HCT116 (cell line): Measurements from ENCODE around the gene ANKLE2. TPM values are rescaled to one million over a fixed set of nuclear protein-coding genes. Genes with fewer than 3 reads are reported as not detected.

ENCODE experiments used
- ATAC-seq: fragments of 200-7000 bp; cut with Tn5 transposase; 2 replicates; pipeline ENCODE4 v1.9.1; 2020; ENCODE audit warnings: mild to moderate bottlenecking, moderate library complexity
- BruUV-seq: library from RNA; stranded (reverse); fragments of 400-500 nt; replicated peaks from 2 replicates; lab custom pipeline; 2021; lab: Mats Ljungman, UMichigan
- CTCF ChIA-PET: fragments of 300-600 bp; sonication (Branson Sonifier 250); formaldehyde crosslinking; loops from one replicate; lab custom pipeline; 2021; ENCODE audit warnings: antibody characterized with exemption; lab: Charles Lee
- POLR2A ChIA-PET: fragments of 300-600, 350-600 bp; sonication (Branson Sonifier 250); formaldehyde crosslinking; loops from one replicate; lab custom pipeline; 2021; ENCODE audit warnings: antibody characterized with exemption; lab: Charles Lee
- RAD21 ChIA-PET, 2 experiments: fragments of 300-600 bp; sonication (Branson Sonifier 250); formaldehyde crosslinking; loops; one replicate each; lab custom pipeline; 2023; ENCODE audit warnings: low total read pairs in 2 of 2; ENCODE audit not compliant: uncharacterized antibody in 2 of 2, unreplicated experiment in 2 of 2, low non-redundant PET in 1 of 2; lab: Charles Lee
- DNase-seq: peaks from one replicate; pipeline ENCODE4 v3.0.0-alpha.2; 2010; ENCODE audit warnings: low read depth, low spot score
- H2AFZ ChIP-seq: fragments of 200-600 bp; shearing (Covaris generic), sonication (generic); 2 replicates; pipeline ENCODE4 v1.6.1; 2017; ENCODE audit warnings: low read depth, mixed run types, mixed read lengths, antibody characterized with exemption, low read length; ENCODE audit not compliant: poor library complexity, severe bottlenecking
- H3K27ac ChIP-seq: 2 replicates; pipeline ENCODE4 v1.5.1; 2012; ENCODE audit warnings: low read depth, low read length
- H3K27me3 ChIP-seq: fragments of 200-600 bp; sonication (generic); 2 replicates; pipeline ENCODE4 v1.6.1; 2016; ENCODE audit warnings: mixed run types, low read length, mixed read lengths; ENCODE audit not compliant: insufficient read depth
- H3K36me3 ChIP-seq, 2 experiments: fragments of 200-500 bp in 1 of 2; fragments of 200-600 bp in 1 of 2; sonication (Bioruptor generic) in 1 of 2; sonication (generic) in 1 of 2; 2 replicates each; pipeline versions ENCODE4 v1.5.1 to v1.6.1; 2014 to 2016; ENCODE audit warnings: low read length in 2 of 2, inconsistent platforms in 1 of 2, mixed read lengths in 1 of 2, mixed run types in 1 of 2; ENCODE audit not compliant: insufficient read depth in 2 of 2, control insufficient read depth in 1 of 2
- H3K4me1 ChIP-seq, 2 experiments: fragments of 200-600 bp in 1 of 2; sonication (generic) in 1 of 2; 2 replicates each; pipeline versions ENCODE4 v1.5.1 to v1.6.1; 2012 to 2017; ENCODE audit warnings: low read length in 2 of 2, inconsistent platforms in 1 of 2, mild to moderate bottlenecking in 1 of 2, mixed read lengths in 1 of 2, mixed run types in 1 of 2, moderate library complexity in 1 of 2; ENCODE audit not compliant: insufficient read depth in 2 of 2, control insufficient read depth in 1 of 2
- H3K4me2 ChIP-seq: fragments of 200-600 bp; sonication (generic); 2 replicates; pipeline ENCODE4 v1.6.1; 2017; ENCODE audit warnings: mixed run types, low read length, mixed read lengths
- H3K4me3 ChIP-seq, 2 experiments: fragments of 200-600 bp in 1 of 2; sonication (generic) in 1 of 2; replicated peaks in 1 of 2; 2 replicates each; pipeline ENCODE4 v1.5.1; 2011 to 2016; ENCODE audit warnings: low read length in 2 of 2, control low read depth in 1 of 2, low read depth in 1 of 2, mild to moderate bottlenecking in 1 of 2, mixed read lengths in 1 of 2, mixed run types in 1 of 2
- H3K79me2 ChIP-seq: fragments of 200-600 bp; sonication (generic); 2 replicates; pipeline ENCODE4 v1.6.1; 2017; ENCODE audit warnings: mild to moderate bottlenecking, mixed run types, low read length, moderate library complexity, mixed read lengths; ENCODE audit not compliant: insufficient read depth
- H3K9ac ChIP-seq: fragments of 200-600 bp; sonication (generic); 2 replicates; pipeline ENCODE4 v1.6.1; 2016; ENCODE audit warnings: low read length, mixed read lengths
- H3K9me2 ChIP-seq: fragments of 200-600 bp; sonication (generic), shearing (Covaris generic); 2 replicates; pipeline ENCODE4 v1.6.1; 2017; ENCODE audit warnings: mixed run types, mild to moderate bottlenecking, moderate library complexity; ENCODE audit not compliant: insufficient read depth
- H3K9me3 ChIP-seq, 2 experiments: fragments of 200-500 bp in 1 of 2; fragments of 200-600 bp in 1 of 2; sonication (Bioruptor generic) in 1 of 2; sonication (generic) in 1 of 2; 2 replicates each; pipeline ENCODE4 v1.6.1; 2014 to 2017; ENCODE audit warnings: low read length in 2 of 2, mixed read lengths in 2 of 2, inconsistent platforms in 1 of 2, low read depth in 1 of 2, mild to moderate bottlenecking in 1 of 2, mixed run types in 1 of 2, moderate library complexity in 1 of 2; ENCODE audit not compliant: control insufficient read depth in 1 of 2, insufficient read depth in 1 of 2
- H4K20me1 ChIP-seq: fragments of 200-600 bp; sonication (generic), shearing (Covaris generic); 2 replicates; pipeline ENCODE4 v1.6.1; 2017; ENCODE audit warnings: mixed run types, mild to moderate bottlenecking, moderate library complexity; ENCODE audit not compliant: insufficient read depth
- ATF3 ChIP-seq: IDR thresholded peaks from 2 replicates; pipeline ENCODE4 v1.6.1; 2012
- CEBPB ChIP-seq: IDR thresholded peaks from 2 replicates; pipeline ENCODE4 v1.6.1; 2012; ENCODE audit warnings: low read depth
- EGR1 ChIP-seq: IDR thresholded peaks from 2 replicates; pipeline ENCODE4 v1.6.1; 2012; ENCODE audit warnings: low read depth
- EZH2 ChIP-seq: fragments of 200-600 bp; sonication (generic); IDR thresholded peaks from 2 replicates; pipeline ENCODE4 v1.6.1; 2017; ENCODE audit warnings: antibody characterized with exemption, mixed run types
- EZH2phosphoT487 ChIP-seq: fragments of 200-600 bp; IDR thresholded peaks from 2 replicates; pipeline ENCODE4 v1.6.1; 2018; ENCODE audit warnings: antibody characterized with exemption, borderline replicate concordance
- FOSL1 ChIP-seq: IDR thresholded peaks from 2 replicates; pipeline ENCODE4 v1.6.1; 2012; ENCODE audit warnings: low read depth
- JUND ChIP-seq: IDR thresholded peaks from 2 replicates; pipeline ENCODE4 v1.6.1; 2012
- MAX ChIP-seq: IDR thresholded peaks from 2 replicates; pipeline ENCODE4 v1.6.1; 2012
- POLR2A ChIP-seq: IDR thresholded peaks from 2 replicates; pipeline ENCODE4 v1.7.0; 2011; ENCODE audit warnings: borderline replicate concordance; ENCODE audit not compliant: insufficient read depth, insufficient read length; ENCODE audit errors: extremely low read depth
- POLR2AphosphoS5 ChIP-seq: IDR thresholded peaks from 2 replicates; pipeline ENCODE4 v1.6.1; 2011; ENCODE audit warnings: mild to moderate bottlenecking, low read depth, low read length, moderate library complexity
- RAD21 ChIP-seq: IDR thresholded peaks from 2 replicates; pipeline ENCODE4 v1.6.1; 2012; ENCODE audit warnings: low read depth, mild to moderate bottlenecking
- REST ChIP-seq: IDR thresholded peaks from 2 replicates; pipeline ENCODE4 v1.6.1; 2012; ENCODE audit warnings: low read depth
- SIN3A ChIP-seq: IDR thresholded peaks from 2 replicates; pipeline ENCODE4 v1.6.1; 2012; ENCODE audit warnings: low read depth
- SP1 ChIP-seq: IDR thresholded peaks from 2 replicates; pipeline ENCODE4 v1.6.1; 2012; ENCODE audit warnings: low read depth
- SRF ChIP-seq: IDR thresholded peaks from 2 replicates; pipeline ENCODE4 v1.6.1; 2012; ENCODE audit warnings: low read depth
- TCF7L2 ChIP-seq: IDR thresholded peaks from 2 replicates; pipeline ENCODE4 v1.7.0; 2011; ENCODE audit warnings: borderline replicate concordance, inconsistent platforms; ENCODE audit not compliant: insufficient read depth, insufficient read length; ENCODE audit errors: extremely low read depth
- ZFX ChIP-seq: fragments of 450-650 bp; IDR thresholded peaks from 2 replicates; pipeline ENCODE4 v1.6.1; 2017
- ZNF274 ChIP-seq: fragments of 200-500 bp; sonication (Bioruptor generic); IDR thresholded peaks from 2 replicates; pipeline ENCODE4 v1.6.1; 2014; ENCODE audit warnings: mild to moderate bottlenecking, low read depth, low read length, inconsistent platforms
- intact Hi-C: fragments of 100-400 bp; cut with micrococcal nuclease; formaldehyde crosslinking; loops from 2 replicates; pipeline ENCODE4 v1.10.0; 2022
- total RNA-seq: library from RNA; stranded (reverse); gene quantifications from one replicate; pipeline ENCODE4 v1.2.1, GENCODE V29; 2021; ENCODE audit not compliant: unreplicated experiment
- TF ChIP-seq, protein P1 (sequence below), 3 experiments: fragments of 200-600 bp in 1 of 3; sonication (generic) in 1 of 3; IDR thresholded peaks in 2 of 3; conservative IDR thresholded peaks in 1 of 3; 2 replicates each; pipeline ENCODE4 v1.5.1; 2012 to 2017; ENCODE audit warnings: low read depth in 2 of 3, low read length in 2 of 3, antibody characterized with exemption in 1 of 3, borderline replicate concordance in 1 of 3, control low read depth in 1 of 3, mild to moderate bottlenecking in 1 of 3, mixed read lengths in 1 of 3, mixed run types in 1 of 3, moderate library complexity in 1 of 3; ENCODE audit not compliant: insufficient read depth in 1 of 3
- TF ChIP-seq, protein P2 (sequence below): IDR thresholded peaks from 2 replicates; pipeline ENCODE4 v1.6.1; 2011; ENCODE audit warnings: mild to moderate bottlenecking, low read length, moderate library complexity; ENCODE audit not compliant: insufficient replicate concordance; ENCODE audit errors: extremely low read depth

The ANKLE2 gene
- total RNA-seq, 1 experiment from 2014 or later = 68.8 TPM

DNA sequence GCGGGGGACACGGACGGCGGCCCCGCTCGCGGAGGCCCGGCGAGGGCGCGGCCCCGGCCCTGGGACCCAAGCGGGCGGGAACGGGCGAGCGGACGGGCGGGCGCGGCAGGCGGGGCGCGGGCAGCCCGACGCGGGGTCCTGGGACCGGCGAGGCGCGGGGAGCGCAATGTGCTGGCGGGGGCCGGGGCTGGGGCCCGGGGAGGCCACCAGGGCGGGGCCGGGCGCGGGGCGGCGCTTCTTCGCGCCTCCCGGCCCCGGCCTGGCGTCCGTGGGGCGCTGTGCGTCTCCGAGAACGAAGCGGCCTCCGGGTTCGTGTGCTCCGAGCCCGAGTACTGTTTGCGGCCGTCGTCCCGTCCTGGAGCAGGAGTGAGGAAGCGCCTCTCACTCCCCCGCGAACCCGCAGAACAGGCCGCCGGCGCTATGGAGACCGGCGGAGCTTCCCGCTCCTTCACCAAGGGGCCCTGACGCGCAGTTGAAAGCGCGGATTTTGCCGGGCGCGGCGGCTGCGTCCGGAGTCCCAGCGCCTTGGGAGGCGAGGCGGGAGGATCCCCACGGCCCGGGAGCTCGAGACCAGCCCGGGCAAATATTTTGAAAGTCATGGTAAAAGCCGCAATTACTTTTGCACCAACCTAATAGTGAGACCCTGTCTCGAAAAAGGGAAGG, 420 bp upstream of the ANKLE2 start:
- intact Hi-C loops = loop anchor here (10.0 kb wide), 1 partner anchor 63 kb away; the partner anchor contains the start of gene GOLGA3
- Histone ChIP-seq H3K4me2 (peak overlapping the region; percentile 94), H3K4me1 (peaks cover 8 to 13% of the 10 kb centered on the region in 2 experiments), H2AFZ (no peak overlapping the region), H3K9ac (peak overlapping the region; percentile 90), H4K20me1 (peaks cover 6% of the 10 kb centered on the region; the same call in 1 of the 2 replicates), H3K9me3 (no peaks in the 10 kb centered on the region), H3K4me3 (peak overlapping the region; percentile 66 to 88), H3K9me2 (no peaks in the 10 kb centered on the region), H3K27ac (peak overlapping the region; percentile 99), H3K36me3 (peaks cover 0 to 16% of the 10 kb centered on the region in 2 experiments; a peak in 1 of 4 replicates), H3K79me2 (peaks cover 48% of the 10 kb centered on the region), H3K27me3 (no peaks in the 10 kb centered on the region)
- ATAC-seq = peak; percentile 94
- CTCF ChIA-PET = no interaction called here
- RAD21 ChIA-PET = no interaction called here
- BruUV-seq = no TSS peak
- peak; percentile 48 for DNase-seq
- POLR2A ChIA-PET = interaction anchor here (0.7 kb wide), 1 partner anchor 31 kb away, joined by 3 read pairs; no protein-coding TSS in a partner anchor
- no peak for TF ChIP-seq EZH2
- TF ChIP-seq RAD21 = no peak
- no peak for TF ChIP-seq SRF
- peak; percentile 86 for TF ChIP-seq POLR2AphosphoS5
- peak; percentile 72 for TF ChIP-seq POLR2A
- TF ChIP-seq ZNF274 = no peak
- TF ChIP-seq SIN3A = peak; percentile 46; the same call in 1 of the 2 replicates
- TF ChIP-seq SP1 = no peak
- no peak for TF ChIP-seq CEBPB
- no peak for TF ChIP-seq REST
- TF ChIP-seq FOSL1 = no peak
- no peak for TF ChIP-seq TCF7L2
- no peak for TF ChIP-seq EGR1
- no peak; the same call in 1 of the 2 replicates for TF ChIP-seq ZFX
- no peak for TF ChIP-seq JUND
- TF ChIP-seq, protein P1, sequence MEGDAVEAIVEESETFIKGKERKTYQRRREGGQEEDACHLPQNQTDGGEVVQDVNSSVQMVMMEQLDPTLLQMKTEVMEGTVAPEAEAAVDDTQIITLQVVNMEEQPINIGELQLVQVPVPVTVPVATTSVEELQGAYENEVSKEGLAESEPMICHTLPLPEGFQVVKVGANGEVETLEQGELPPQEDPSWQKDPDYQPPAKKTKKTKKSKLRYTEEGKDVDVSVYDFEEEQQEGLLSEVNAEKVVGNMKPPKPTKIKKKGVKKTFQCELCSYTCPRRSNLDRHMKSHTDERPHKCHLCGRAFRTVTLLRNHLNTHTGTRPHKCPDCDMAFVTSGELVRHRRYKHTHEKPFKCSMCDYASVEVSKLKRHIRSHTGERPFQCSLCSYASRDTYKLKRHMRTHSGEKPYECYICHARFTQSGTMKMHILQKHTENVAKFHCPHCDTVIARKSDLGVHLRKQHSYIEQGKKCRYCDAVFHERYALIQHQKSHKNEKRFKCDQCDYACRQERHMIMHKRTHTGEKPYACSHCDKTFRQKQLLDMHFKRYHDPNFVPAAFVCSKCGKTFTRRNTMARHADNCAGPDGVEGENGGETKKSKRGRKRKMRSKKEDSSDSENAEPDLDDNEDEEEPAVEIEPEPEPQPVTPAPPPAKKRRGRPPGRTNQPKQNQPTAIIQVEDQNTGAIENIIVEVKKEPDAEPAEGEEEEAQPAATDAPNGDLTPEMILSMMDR (IDR thresholded peaks at IDR 0.05 in 2 of 3, conservative IDR thresholded peaks at IDR 0.05 in 1 of 3; ENCODE audit: borderline replicate concordance in 1 of 3, insufficient read depth in 1 of 3, low read depth in 2 of 3, low read length in 2 of 3) = no peak
- TF ChIP-seq, protein P2, sequence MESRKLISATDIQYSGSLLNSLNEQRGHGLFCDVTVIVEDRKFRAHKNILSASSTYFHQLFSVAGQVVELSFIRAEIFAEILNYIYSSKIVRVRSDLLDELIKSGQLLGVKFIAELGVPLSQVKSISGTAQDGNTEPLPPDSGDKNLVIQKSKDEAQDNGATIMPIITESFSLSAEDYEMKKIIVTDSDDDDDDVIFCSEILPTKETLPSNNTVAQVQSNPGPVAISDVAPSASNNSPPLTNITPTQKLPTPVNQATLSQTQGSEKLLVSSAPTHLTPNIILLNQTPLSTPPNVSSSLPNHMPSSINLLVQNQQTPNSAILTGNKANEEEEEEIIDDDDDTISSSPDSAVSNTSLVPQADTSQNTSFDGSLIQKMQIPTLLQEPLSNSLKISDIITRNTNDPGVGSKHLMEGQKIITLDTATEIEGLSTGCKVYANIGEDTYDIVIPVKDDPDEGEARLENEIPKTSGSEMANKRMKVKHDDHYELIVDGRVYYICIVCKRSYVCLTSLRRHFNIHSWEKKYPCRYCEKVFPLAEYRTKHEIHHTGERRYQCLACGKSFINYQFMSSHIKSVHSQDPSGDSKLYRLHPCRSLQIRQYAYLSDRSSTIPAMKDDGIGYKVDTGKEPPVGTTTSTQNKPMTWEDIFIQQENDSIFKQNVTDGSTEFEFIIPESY = no peak
- no peak; the same call in none of the 2 replicates for TF ChIP-seq MAX
- TF ChIP-seq EZH2phosphoT487 = no peak
- no peak for TF ChIP-seq ATF3
